Loucy (cell line): ENCODE data around the gene ILDR1.

Experiments used
- H2AFZ ChIP-seq: fragments of 200-600 bp; sonication (generic); 2 replicates; pipeline ENCODE4 v1.6.0; 2016; ENCODE audit warnings: antibody characterized with exemption, mild to moderate bottlenecking, low read length, moderate library complexity
- H3F3A ChIP-seq: fragments of 200-600 bp; 2 replicates; pipeline ENCODE4 v1.6.0; 2016; ENCODE audit warnings: antibody characterized with exemption, low read depth, mild to moderate bottlenecking
- H3K27me3 ChIP-seq: fragments of 200-600 bp; sonication (generic); 2 replicates; pipeline ENCODE4 v1.6.1; 2014; ENCODE audit warnings: low read length, mild to moderate bottlenecking; ENCODE audit not compliant: insufficient read depth, poor library complexity, severe bottlenecking
- H3K36me3 ChIP-seq: fragments of 200-600 bp; sonication (generic); 2 replicates; pipeline ENCODE4 v1.6.1; 2016; ENCODE audit warnings: low read length; ENCODE audit not compliant: insufficient read depth
- H3K4me1 ChIP-seq: fragments of 200-600 bp; sonication (generic); 2 replicates; pipeline ENCODE4 v1.5.1; 2014; ENCODE audit warnings: low read length, mild to moderate bottlenecking; ENCODE audit not compliant: insufficient read depth, poor library complexity, severe bottlenecking
- H3K4me2 ChIP-seq: fragments of 200-600 bp; sonication (generic); 2 replicates; pipeline ENCODE4 v1.6.0; 2014; ENCODE audit warnings: antibody characterized with exemption, low read length, low read depth, mild to moderate bottlenecking; ENCODE audit not compliant: poor library complexity, severe bottlenecking
- H3K4me3 ChIP-seq: fragments of 200-600 bp; sonication (generic); 2 replicates; pipeline ENCODE4 v1.5.1; 2014; ENCODE audit warnings: low read length, mild to moderate bottlenecking, mixed read lengths; ENCODE audit not compliant: poor library complexity, severe bottlenecking
- H3K79me2 ChIP-seq: fragments of 200-600 bp; sonication (generic); 2 replicates; pipeline ENCODE4 v1.6.1; 2014; ENCODE audit warnings: low read length; ENCODE audit not compliant: insufficient read depth
- H3K9ac ChIP-seq: fragments of 200-600 bp; sonication (generic); 2 replicates; pipeline ENCODE4 v1.6.0; 2014; ENCODE audit warnings: mild to moderate bottlenecking, low read depth, low read length, moderate library complexity; ENCODE audit not compliant: poor library complexity, severe bottlenecking
- H3K9me2 ChIP-seq: fragments of 200-600 bp; sonication (generic); replicated peaks from 2 replicates; pipeline ENCODE4 v1.6.1; 2016; ENCODE audit warnings: low read depth, low read length, mixed read lengths
- H3K9me3 ChIP-seq: fragments of 200-600 bp; sonication (generic); 2 replicates; pipeline ENCODE4 v1.6.1; 2014; ENCODE audit warnings: mild to moderate bottlenecking, antibody characterized with exemption, low read length, low read depth; ENCODE audit not compliant: insufficient read depth
- H4K20me1 ChIP-seq: fragments of 200-600 bp; sonication (generic); 2 replicates; pipeline ENCODE4 v1.6.0; 2014; ENCODE audit warnings: antibody characterized with exemption, low read length, mild to moderate bottlenecking; ENCODE audit not compliant: insufficient read depth, poor library complexity, severe bottlenecking
- EZH2phosphoT487 ChIP-seq: fragments of 200-600 bp; IDR thresholded peaks from 2 replicates; pipeline ENCODE4 v1.6.1; 2018; ENCODE audit warnings: antibody characterized with exemption, mild to moderate bottlenecking, moderate library complexity, borderline replicate concordance
- TF ChIP-seq, protein P1 (sequence below): fragments of 200-600 bp; sonication (generic); conservative IDR thresholded peaks from 2 replicates; pipeline ENCODE4 v1.5.1; 2014; ENCODE audit warnings: mild to moderate bottlenecking, antibody characterized with exemption, low read length

The ILDR1 gene

DNA sequence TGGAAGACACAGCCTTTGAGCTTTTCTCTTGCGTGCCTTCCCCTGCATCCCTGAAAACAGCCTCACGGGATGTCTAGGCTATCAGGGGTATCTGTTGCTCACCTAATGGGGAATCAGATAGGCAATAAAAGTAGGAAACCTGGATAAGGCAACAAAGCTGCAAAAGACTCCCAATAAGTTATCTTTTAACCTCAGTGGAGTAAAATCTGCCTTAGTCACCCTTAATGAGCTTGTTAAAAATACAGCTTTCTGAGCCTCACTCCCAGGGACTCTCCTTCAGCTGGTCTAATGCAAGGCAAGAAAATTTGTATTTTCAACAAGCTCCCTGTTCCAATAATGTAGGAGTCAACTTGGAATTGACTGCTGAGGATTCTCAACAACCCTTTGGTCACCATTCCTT, 25.6 kb downstream of the ILDR1 start:
- Histone ChIP-seq H3K4me2 (no peak overlapping the region), H3K9ac (no peak overlapping the region), H4K20me1 (no peaks in the 10 kb centered on the region), H3K36me3 (no peaks in the 10 kb centered on the region), H3K4me1 (peaks cover 53% of the 10 kb centered on the region), H3K4me3 (no peak overlapping the region), H2AFZ (no peak overlapping the region), H3K79me2 (no peaks in the 10 kb centered on the region), H3K9me2 (no peaks in the 10 kb centered on the region), H3K9me3 (no peaks in the 10 kb centered on the region), H3F3A (peaks cover 4% of the 10 kb centered on the region; the same call in 1 of the 2 replicates), H3K27me3 (no peaks in the 10 kb centered on the region)
- no peak for TF ChIP-seq EZH2phosphoT487
- TF ChIP-seq, protein P1, sequence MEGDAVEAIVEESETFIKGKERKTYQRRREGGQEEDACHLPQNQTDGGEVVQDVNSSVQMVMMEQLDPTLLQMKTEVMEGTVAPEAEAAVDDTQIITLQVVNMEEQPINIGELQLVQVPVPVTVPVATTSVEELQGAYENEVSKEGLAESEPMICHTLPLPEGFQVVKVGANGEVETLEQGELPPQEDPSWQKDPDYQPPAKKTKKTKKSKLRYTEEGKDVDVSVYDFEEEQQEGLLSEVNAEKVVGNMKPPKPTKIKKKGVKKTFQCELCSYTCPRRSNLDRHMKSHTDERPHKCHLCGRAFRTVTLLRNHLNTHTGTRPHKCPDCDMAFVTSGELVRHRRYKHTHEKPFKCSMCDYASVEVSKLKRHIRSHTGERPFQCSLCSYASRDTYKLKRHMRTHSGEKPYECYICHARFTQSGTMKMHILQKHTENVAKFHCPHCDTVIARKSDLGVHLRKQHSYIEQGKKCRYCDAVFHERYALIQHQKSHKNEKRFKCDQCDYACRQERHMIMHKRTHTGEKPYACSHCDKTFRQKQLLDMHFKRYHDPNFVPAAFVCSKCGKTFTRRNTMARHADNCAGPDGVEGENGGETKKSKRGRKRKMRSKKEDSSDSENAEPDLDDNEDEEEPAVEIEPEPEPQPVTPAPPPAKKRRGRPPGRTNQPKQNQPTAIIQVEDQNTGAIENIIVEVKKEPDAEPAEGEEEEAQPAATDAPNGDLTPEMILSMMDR: no peak

DNA sequence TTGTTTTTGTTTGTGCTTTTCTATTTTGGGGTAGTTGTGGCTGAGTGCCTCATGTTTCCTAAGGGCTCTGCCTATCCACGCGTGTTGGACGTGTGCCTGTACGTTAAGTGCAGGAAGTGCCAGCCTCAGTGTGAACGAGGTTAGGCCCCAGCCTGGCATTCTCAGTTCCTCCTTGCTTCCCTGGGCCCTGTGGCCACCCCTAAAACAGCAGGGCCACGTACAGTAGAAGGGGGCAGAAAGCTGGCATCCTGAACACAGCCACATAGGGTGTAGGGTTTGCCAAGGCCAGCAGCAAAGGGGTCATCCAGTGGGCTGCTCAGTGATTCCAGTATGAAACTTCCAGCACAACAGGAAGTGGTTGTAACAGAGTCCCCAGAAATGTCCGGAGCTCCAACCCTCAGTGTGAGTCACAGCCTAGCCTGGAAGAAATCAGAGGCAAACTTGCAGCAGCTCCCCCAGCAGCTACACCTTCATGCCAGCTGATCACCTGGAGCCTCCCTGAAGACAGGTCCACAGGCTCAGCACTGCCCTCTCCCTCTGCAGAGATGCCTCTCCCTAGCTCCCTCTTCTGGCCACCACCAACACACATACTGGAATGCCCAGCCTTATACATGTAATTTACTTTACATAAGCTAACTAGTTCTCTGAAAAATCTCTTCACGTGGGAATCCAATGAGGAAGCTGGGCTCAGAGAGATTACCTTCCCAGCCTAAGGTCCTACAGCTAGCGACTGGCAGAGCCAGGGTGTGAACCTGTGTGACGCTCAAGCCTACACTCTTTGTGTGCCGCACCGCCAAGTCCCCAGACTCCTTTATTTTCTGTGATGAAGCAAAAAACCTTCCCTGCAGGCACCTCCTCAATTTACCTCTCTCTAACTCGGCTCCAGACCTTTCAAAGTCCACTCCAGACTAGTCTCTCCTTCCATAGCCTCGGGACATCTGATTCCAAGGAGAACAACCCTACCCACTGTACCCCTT, 26.6 kb downstream of the ILDR1 start:
- H3K27me3 ChIP-seq: no peaks in the 10 kb centered on the region
- H3F3A ChIP-seq: peaks cover 4% of the 10 kb centered on the region; the same call in 1 of the 2 replicates
- H3K79me2 ChIP-seq: no peaks in the 10 kb centered on the region
- no peaks in the 10 kb centered on the region for H3K9me3 ChIP-seq
- no peak for TF ChIP-seq EZH2phosphoT487
- TF ChIP-seq, protein P1: peak; percentile 75
- no peaks in the 10 kb centered on the region for H4K20me1 ChIP-seq
- H3K9me2 ChIP-seq: no peaks in the 10 kb centered on the region
- no peak overlapping the region for H3K9ac ChIP-seq
- H3K4me2 ChIP-seq: peak overlapping the region; percentile 12
- no peak overlapping the region for H3K4me3 ChIP-seq
- peaks cover 53% of the 10 kb centered on the region for H3K4me1 ChIP-seq
- peak overlapping the region; percentile 74 for H2AFZ ChIP-seq
- H3K36me3 ChIP-seq: no peaks in the 10 kb centered on the region

DNA sequence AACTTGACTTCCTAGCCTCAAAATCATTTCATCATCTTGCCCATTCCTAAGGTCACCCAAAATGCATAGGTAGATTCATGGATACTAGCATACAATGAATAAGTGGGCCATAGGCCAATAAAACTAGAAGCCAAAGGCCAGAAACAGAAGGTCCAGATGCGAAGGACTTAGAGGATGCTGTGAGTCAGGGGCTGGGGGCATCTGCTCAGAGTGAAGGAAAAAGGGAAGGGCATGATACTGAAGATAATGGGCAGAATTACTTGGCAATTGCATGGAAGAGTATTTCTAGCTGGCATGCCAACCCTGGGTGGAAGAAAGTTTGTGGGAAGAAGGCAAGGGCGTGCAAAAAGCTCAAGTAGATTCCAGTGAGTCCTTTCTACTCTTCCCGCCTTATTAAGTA, 27.5 kb downstream of the ILDR1 start:
- no peaks in the 10 kb centered on the region for H3K9me3 ChIP-seq
- H3K9me2 ChIP-seq: no peaks in the 10 kb centered on the region
- H3K9ac ChIP-seq: no peak overlapping the region
- no peak overlapping the region for H3K4me3 ChIP-seq
- no peaks in the 10 kb centered on the region for H3K27me3 ChIP-seq
- peaks cover 46% of the 10 kb centered on the region for H3K4me1 ChIP-seq
- H4K20me1 ChIP-seq: no peaks in the 10 kb centered on the region
- peak overlapping the region; percentile 74; the same call in 1 of the 2 replicates for H2AFZ ChIP-seq
- no peak overlapping the region for H3K4me2 ChIP-seq
- no peaks in the 10 kb centered on the region for H3K36me3 ChIP-seq
- TF ChIP-seq, protein P1: no peak
- no peak for TF ChIP-seq EZH2phosphoT487
- peaks cover 4% of the 10 kb centered on the region; the same call in 1 of the 2 replicates for H3F3A ChIP-seq
- no peaks in the 10 kb centered on the region for H3K79me2 ChIP-seq
